Esophagus muscularis mucosa (tissue), 4 donors: ENCODE measurements around the gene UCHL1. TPM values are rescaled to one million over a fixed set of nuclear protein-coding genes. Genes with fewer than 3 reads are reported as not detected.

ENCODE experiments used
- DNase-seq: peaks from one replicate; pipeline ENCODE4 v3.0.0-alpha.2; 2017; ENCODE audit errors: extremely low spot score
- H3K27ac ChIP-seq, 4 donors: fragments of 200-600 bp; sonication (generic); replicated peaks in 1 of 4; 1 replicate in 3 of 4; 2 replicates in 1 of 4; pipeline ENCODE4 v1.5.1; 2016 to 2019; ENCODE audit warnings: mild to moderate bottlenecking in 1 of 4
- H3K27me3 ChIP-seq, 4 donors: fragments of 200-600 bp; sonication (generic); one replicate each; pipeline versions ENCODE4 v1.5.1 to v1.6.0; 2016 to 2019
- H3K36me3 ChIP-seq, 4 donors: fragments of 200-600 bp; sonication (generic); one replicate each; pipeline ENCODE4 v1.5.1; 2016 to 2019
- H3K4me1 ChIP-seq, 4 donors: fragments of 200-600 bp; sonication (generic); one replicate each; pipeline ENCODE4 v1.5.1; 2016 to 2019
- H3K4me3 ChIP-seq, 4 donors: fragments of 200-600 bp; sonication (generic); 1 replicate in 2 of 4; 2 replicates in 2 of 4; pipeline ENCODE4 v1.5.1; 2016 to 2019; ENCODE audit warnings: mild to moderate bottlenecking in 4 of 4, moderate library complexity in 1 of 4
- H3K9me3 ChIP-seq, 4 donors: fragments of 200-600 bp; sonication (generic); 1 replicate in 3 of 4; 2 replicates in 1 of 4; pipeline ENCODE4 v1.5.1; 2016 to 2019
- CTCF ChIP-seq, 3 experiments: fragments of 200-600 bp in 2 of 3; fragments of 450-650 bp in 1 of 3; sonication (generic) in 2 of 3; IDR thresholded peaks; one replicate each; pipeline ENCODE4 v1.5.1; 2017 to 2019; ENCODE audit warnings: antibody characterized with exemption in 3 of 3, mild to moderate bottlenecking in 2 of 3, moderate library complexity in 1 of 3
- EP300 ChIP-seq: sonication (generic); formaldehyde crosslinking; IDR thresholded peaks from one replicate; pipeline ENCODE4 v1.6.1; 2017; ENCODE audit warnings: antibody characterized with exemption
- POLR2A ChIP-seq: fragments of 450-650 bp; IDR thresholded peaks from one replicate; pipeline ENCODE4 v1.6.1; 2017; ENCODE audit warnings: antibody characterized with exemption, moderate library complexity, mild to moderate bottlenecking, low read depth
- POLR2AphosphoS5 ChIP-seq, 2 donors: sonication (generic); formaldehyde crosslinking; IDR thresholded peaks; one replicate each; pipeline ENCODE4 v1.6.1; 2017; ENCODE audit warnings: antibody characterized with exemption in 2 of 2
- WGBS: methylation state at CpG from one replicate; pipeline ENCODE4 v1.1.5; 2018; 5-methylcytosine and 5-hydroxymethylcytosine counted together
- intact Hi-C: fragments of 100-400 bp; cut with DNase I; formaldehyde crosslinking; loops from one replicate; pipeline ENCODE4 v1.15.1; 2023
- total RNA-seq, 4 donors: library from RNA; depleted of rRNA; stranded (reverse); fragments of >200 nt; gene quantifications; one replicate each; pipeline versions ENCODE4 v1.1.0 to v1.2.1, GENCODE V29; 2016

Gene UCHL1
- total RNA-seq, 4 donors from 2014 or later = 30.3 to 120 (median 40.8) TPM

- no peak overlapping the region for H3K27ac ChIP-seq
- no peaks in the 10 kb centered on the region for H3K27me3 ChIP-seq
- no peaks in the 10 kb centered on the region for H3K4me1 ChIP-seq
- TF ChIP-seq POLR2A (no peak), POLR2AphosphoS5 (IDR thresholded peaks at IDR 0.05) (no peak), EP300 (no peak), CTCF (IDR thresholded peaks at IDR 0.05) (no peak)
- intact Hi-C loops = no loop called here
- H3K9me3 ChIP-seq = no peaks in the 10 kb centered on the region
- WGBS = 98% methylated on average over 10 of the region's 10 CpGs
- H3K36me3 ChIP-seq = no peaks in the 10 kb centered on the region
- no peak overlapping the region for H3K4me3 ChIP-seq
- DNase-seq = no peak
Observed at GRCh38 chr4:41288254-41288653, 31.5 kb downstream of the UCHL1 start.

GRCh38 chr4:41290479-41290878 lies 33.8 kb downstream of the UCHL1 start:
- no peaks in the 10 kb centered on the region for H3K4me1 ChIP-seq
- no peaks in the 10 kb centered on the region for H3K36me3 ChIP-seq
- TF ChIP-seq EP300 (no peak), POLR2A (no peak), POLR2AphosphoS5 (IDR thresholded peaks at IDR 0.05) (no peak), CTCF (IDR thresholded peaks at IDR 0.05) (no peak)
- intact Hi-C loops = no loop called here
- H3K4me3 ChIP-seq = no peak overlapping the region
- no peak overlapping the region for H3K27ac ChIP-seq
- WGBS = 65% methylated on average over 4 of the region's 4 CpGs
- no peaks in the 10 kb centered on the region for H3K27me3 ChIP-seq
- H3K9me3 ChIP-seq = no peaks in the 10 kb centered on the region
- no peak for DNase-seq

GRCh38 chr4:41294445-41295062 lies 37.8 kb downstream of the UCHL1 start:
- no peaks in the 10 kb centered on the region for H3K9me3 ChIP-seq
- no peaks in the 10 kb centered on the region for H3K27me3 ChIP-seq
- TF ChIP-seq EP300 (no peak), POLR2AphosphoS5 (IDR thresholded peaks at IDR 0.05) (no peak), CTCF (IDR thresholded peaks at IDR 0.05) (no peak), POLR2A (no peak)
- WGBS = 96% methylated on average over 7 of the region's 7 CpGs
- H3K27ac ChIP-seq = no peak overlapping the region
- DNase-seq = no peak
- no peaks in the 10 kb centered on the region for H3K36me3 ChIP-seq
- H3K4me1 ChIP-seq = no peaks in the 10 kb centered on the region
- intact Hi-C loops = no loop called here
- H3K4me3 ChIP-seq = no peak overlapping the region

- no peak overlapping the region for H3K27ac ChIP-seq
- no peak for DNase-seq
- H3K27me3 ChIP-seq = no peaks in the 10 kb centered on the region
- intact Hi-C loops = no loop called here
- H3K4me3 ChIP-seq = no peak overlapping the region
- no peaks in the 10 kb centered on the region for H3K36me3 ChIP-seq
- no peak for TF ChIP-seq EP300
- no peak for TF ChIP-seq CTCF (IDR thresholded peaks at IDR 0.05)
- no peak for TF ChIP-seq POLR2A
- no peak for TF ChIP-seq POLR2AphosphoS5 (IDR thresholded peaks at IDR 0.05)
- H3K4me1 ChIP-seq = no peaks in the 10 kb centered on the region
- no peaks in the 10 kb centered on the region for H3K9me3 ChIP-seq
- WGBS = 43% methylated on average over 1 of the region's 1 CpG
Observed at GRCh38 chr4:41296995-41297394, 40.3 kb downstream of the UCHL1 start.

GRCh38 chr4:41297832-41298231 lies 41.1 kb downstream of the UCHL1 start:
- intact Hi-C loops = no loop called here
- H3K4me1 ChIP-seq = no peaks in the 10 kb centered on the region
- no peaks in the 10 kb centered on the region for H3K9me3 ChIP-seq
- TF ChIP-seq POLR2A = no peak
- no peak for TF ChIP-seq CTCF (IDR thresholded peaks at IDR 0.05)
- TF ChIP-seq POLR2AphosphoS5 (IDR thresholded peaks at IDR 0.05) = no peak
- TF ChIP-seq EP300 = no peak
- H3K27me3 ChIP-seq = no peaks in the 10 kb centered on the region
- no peak overlapping the region for H3K27ac ChIP-seq
- no peak overlapping the region for H3K4me3 ChIP-seq
- 12% methylated on average over 2 of the region's 2 CpGs for WGBS
- no peak for DNase-seq
- no peaks in the 10 kb centered on the region for H3K36me3 ChIP-seq
